HCT116 (cell line): Measurements from ENCODE around the gene SIVA1. TPM values are rescaled to one million over a fixed set of nuclear protein-coding genes. Genes with fewer than 3 reads are reported as not detected.

Experiments
- ATAC-seq: fragments of 200-7000 bp; cut with Tn5 transposase; 2 replicates; pipeline ENCODE4 v1.9.1; 2020; ENCODE audit warnings: mild to moderate bottlenecking, moderate library complexity
- BruUV-seq: library from RNA; stranded (reverse); fragments of 400-500 nt; replicated peaks from 2 replicates; lab custom pipeline; 2021; lab: Mats Ljungman, UMichigan
- CTCF ChIA-PET: fragments of 300-600 bp; sonication (Branson Sonifier 250); formaldehyde crosslinking; loops from one replicate; lab custom pipeline; 2021; ENCODE audit warnings: antibody characterized with exemption; lab: Charles Lee
- POLR2A ChIA-PET: fragments of 300-600, 350-600 bp; sonication (Branson Sonifier 250); formaldehyde crosslinking; loops from one replicate; lab custom pipeline; 2021; ENCODE audit warnings: antibody characterized with exemption; lab: Charles Lee
- RAD21 ChIA-PET, 2 experiments: fragments of 300-600 bp; sonication (Branson Sonifier 250); formaldehyde crosslinking; loops; one replicate each; lab custom pipeline; 2023; ENCODE audit warnings: low total read pairs in 2 of 2; ENCODE audit not compliant: uncharacterized antibody in 2 of 2, unreplicated experiment in 2 of 2, low non-redundant PET in 1 of 2; lab: Charles Lee
- DNase-seq: peaks from one replicate; pipeline ENCODE4 v3.0.0-alpha.2; 2010; ENCODE audit warnings: low read depth, low spot score
- H2AFZ ChIP-seq: fragments of 200-600 bp; shearing (Covaris generic), sonication (generic); 2 replicates; pipeline ENCODE4 v1.6.1; 2017; ENCODE audit warnings: low read depth, mixed run types, mixed read lengths, antibody characterized with exemption, low read length; ENCODE audit not compliant: poor library complexity, severe bottlenecking
- H3K27ac ChIP-seq: 2 replicates; pipeline ENCODE4 v1.5.1; 2012; ENCODE audit warnings: low read depth, low read length
- H3K27me3 ChIP-seq: fragments of 200-600 bp; sonication (generic); 2 replicates; pipeline ENCODE4 v1.6.1; 2016; ENCODE audit warnings: mixed run types, low read length, mixed read lengths; ENCODE audit not compliant: insufficient read depth
- H3K36me3 ChIP-seq, 2 experiments: fragments of 200-500 bp in 1 of 2; fragments of 200-600 bp in 1 of 2; sonication (Bioruptor generic) in 1 of 2; sonication (generic) in 1 of 2; 2 replicates each; pipeline versions ENCODE4 v1.5.1 to v1.6.1; 2014 to 2016; ENCODE audit warnings: low read length in 2 of 2, inconsistent platforms in 1 of 2, mixed read lengths in 1 of 2, mixed run types in 1 of 2; ENCODE audit not compliant: insufficient read depth in 2 of 2, control insufficient read depth in 1 of 2
- H3K4me1 ChIP-seq, 2 experiments: fragments of 200-600 bp in 1 of 2; sonication (generic) in 1 of 2; 2 replicates each; pipeline versions ENCODE4 v1.5.1 to v1.6.1; 2012 to 2017; ENCODE audit warnings: low read length in 2 of 2, inconsistent platforms in 1 of 2, mild to moderate bottlenecking in 1 of 2, mixed read lengths in 1 of 2, mixed run types in 1 of 2, moderate library complexity in 1 of 2; ENCODE audit not compliant: insufficient read depth in 2 of 2, control insufficient read depth in 1 of 2
- H3K4me2 ChIP-seq: fragments of 200-600 bp; sonication (generic); 2 replicates; pipeline ENCODE4 v1.6.1; 2017; ENCODE audit warnings: mixed run types, low read length, mixed read lengths
- H3K4me3 ChIP-seq, 2 experiments: fragments of 200-600 bp in 1 of 2; sonication (generic) in 1 of 2; replicated peaks in 1 of 2; 2 replicates each; pipeline ENCODE4 v1.5.1; 2011 to 2016; ENCODE audit warnings: low read length in 2 of 2, control low read depth in 1 of 2, low read depth in 1 of 2, mild to moderate bottlenecking in 1 of 2, mixed read lengths in 1 of 2, mixed run types in 1 of 2
- H3K79me2 ChIP-seq: fragments of 200-600 bp; sonication (generic); 2 replicates; pipeline ENCODE4 v1.6.1; 2017; ENCODE audit warnings: mild to moderate bottlenecking, mixed run types, low read length, moderate library complexity, mixed read lengths; ENCODE audit not compliant: insufficient read depth
- H3K9ac ChIP-seq: fragments of 200-600 bp; sonication (generic); 2 replicates; pipeline ENCODE4 v1.6.1; 2016; ENCODE audit warnings: low read length, mixed read lengths
- H3K9me2 ChIP-seq: fragments of 200-600 bp; sonication (generic), shearing (Covaris generic); 2 replicates; pipeline ENCODE4 v1.6.1; 2017; ENCODE audit warnings: mixed run types, mild to moderate bottlenecking, moderate library complexity; ENCODE audit not compliant: insufficient read depth
- H3K9me3 ChIP-seq, 2 experiments: fragments of 200-500 bp in 1 of 2; fragments of 200-600 bp in 1 of 2; sonication (Bioruptor generic) in 1 of 2; sonication (generic) in 1 of 2; 2 replicates each; pipeline ENCODE4 v1.6.1; 2014 to 2017; ENCODE audit warnings: low read length in 2 of 2, mixed read lengths in 2 of 2, inconsistent platforms in 1 of 2, low read depth in 1 of 2, mild to moderate bottlenecking in 1 of 2, mixed run types in 1 of 2, moderate library complexity in 1 of 2; ENCODE audit not compliant: control insufficient read depth in 1 of 2, insufficient read depth in 1 of 2
- H4K20me1 ChIP-seq: fragments of 200-600 bp; sonication (generic), shearing (Covaris generic); 2 replicates; pipeline ENCODE4 v1.6.1; 2017; ENCODE audit warnings: mixed run types, mild to moderate bottlenecking, moderate library complexity; ENCODE audit not compliant: insufficient read depth
- EGR1 ChIP-seq: IDR thresholded peaks from 2 replicates; pipeline ENCODE4 v1.6.1; 2012; ENCODE audit warnings: low read depth
- EZH2 ChIP-seq: fragments of 200-600 bp; sonication (generic); IDR thresholded peaks from 2 replicates; pipeline ENCODE4 v1.6.1; 2017; ENCODE audit warnings: antibody characterized with exemption, mixed run types
- JUND ChIP-seq: IDR thresholded peaks from 2 replicates; pipeline ENCODE4 v1.6.1; 2012
- POLR2A ChIP-seq: IDR thresholded peaks from 2 replicates; pipeline ENCODE4 v1.7.0; 2011; ENCODE audit warnings: borderline replicate concordance; ENCODE audit not compliant: insufficient read depth, insufficient read length; ENCODE audit errors: extremely low read depth
- REST ChIP-seq: IDR thresholded peaks from 2 replicates; pipeline ENCODE4 v1.6.1; 2012; ENCODE audit warnings: low read depth
- SP1 ChIP-seq: IDR thresholded peaks from 2 replicates; pipeline ENCODE4 v1.6.1; 2012; ENCODE audit warnings: low read depth
- SRF ChIP-seq: IDR thresholded peaks from 2 replicates; pipeline ENCODE4 v1.6.1; 2012; ENCODE audit warnings: low read depth
- TCF7L2 ChIP-seq: IDR thresholded peaks from 2 replicates; pipeline ENCODE4 v1.7.0; 2011; ENCODE audit warnings: borderline replicate concordance, inconsistent platforms; ENCODE audit not compliant: insufficient read depth, insufficient read length; ENCODE audit errors: extremely low read depth
- ZBTB33 ChIP-seq: IDR thresholded peaks from 2 replicates; pipeline ENCODE4 v1.6.1; 2011; ENCODE audit warnings: mild to moderate bottlenecking, low read length, moderate library complexity; ENCODE audit not compliant: insufficient replicate concordance; ENCODE audit errors: extremely low read depth
- ZNF274 ChIP-seq: fragments of 200-500 bp; sonication (Bioruptor generic); IDR thresholded peaks from 2 replicates; pipeline ENCODE4 v1.6.1; 2014; ENCODE audit warnings: mild to moderate bottlenecking, low read depth, low read length, inconsistent platforms
- intact Hi-C: fragments of 100-400 bp; cut with micrococcal nuclease; formaldehyde crosslinking; loops from 2 replicates; pipeline ENCODE4 v1.10.0; 2022
- total RNA-seq: library from RNA; stranded (reverse); gene quantifications from one replicate; pipeline ENCODE4 v1.2.1, GENCODE V29; 2021; ENCODE audit not compliant: unreplicated experiment

The SIVA1 gene
- total RNA-seq, 1 experiment from 2014 or later = 141 TPM

DNA sequence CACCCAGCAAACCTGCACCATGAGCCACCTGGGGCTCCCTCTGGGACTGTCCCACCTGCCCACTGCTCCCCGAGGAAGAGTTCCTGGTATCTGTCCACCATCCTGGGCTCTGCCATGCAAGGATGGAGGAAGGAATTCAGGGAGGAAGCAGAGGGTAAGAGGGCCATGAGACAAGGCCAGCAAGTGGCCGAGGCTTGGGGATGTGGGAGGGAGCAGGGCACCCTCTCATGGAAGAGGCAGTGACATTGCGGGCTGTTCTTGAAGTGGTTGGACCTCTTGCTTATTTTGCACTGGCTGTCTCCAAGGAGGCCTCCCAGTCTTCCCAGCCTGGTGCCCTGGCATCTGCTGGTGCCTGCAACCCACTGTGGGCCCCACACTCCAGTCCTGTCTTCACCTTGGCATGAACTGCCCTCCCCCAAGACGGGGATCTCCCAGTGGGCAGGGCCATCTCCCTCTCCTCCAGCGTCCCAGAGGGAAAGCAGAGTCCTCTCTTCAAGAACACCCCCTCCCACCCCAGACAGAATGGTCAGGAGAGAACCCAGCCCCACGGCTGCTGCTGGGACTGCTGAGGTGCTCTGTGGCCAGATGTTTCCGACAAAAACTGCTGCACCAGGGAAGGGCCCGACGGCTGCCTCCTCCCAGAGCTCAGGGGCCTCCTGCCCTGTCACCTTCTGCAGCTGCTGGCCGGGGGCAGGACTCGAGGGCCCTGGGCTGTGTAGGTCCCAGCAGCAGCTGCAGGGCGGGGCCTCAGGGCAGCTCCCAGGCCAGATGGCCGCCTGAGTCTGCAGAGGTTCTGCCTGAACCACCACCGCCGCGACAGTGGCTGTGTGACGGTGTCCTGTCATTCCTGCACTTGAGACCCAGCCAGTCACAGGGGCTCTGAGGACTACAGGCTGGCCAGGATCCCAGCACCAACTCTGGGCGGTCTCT lies 44.4 kb downstream of the SIVA1 start:
- no peak for TF ChIP-seq SP1
- no peak for TF ChIP-seq EZH2
- TF ChIP-seq REST = no peak
- no peak for TF ChIP-seq EGR1
- no peak for TF ChIP-seq ZNF274
- TF ChIP-seq JUND = no peak
- TF ChIP-seq ZBTB33 = no peak
- no peak for TF ChIP-seq SRF
- TF ChIP-seq POLR2A = no peak
- TF ChIP-seq TCF7L2 = no peak
- Histone ChIP-seq H3K4me1 (peaks cover 34 to 62% of the 10 kb centered on the region in 2 experiments), H2AFZ (no peak overlapping the region), H3K4me3 (no peak overlapping the region), H3K9ac (no peak overlapping the region), H3K27me3 (no peaks in the 10 kb centered on the region), H3K27ac (no peak overlapping the region; the same call in 1 of the 2 replicates), H3K36me3 (no peaks in the 10 kb centered on the region; a peak in 1 of 4 replicates), H3K4me2 (no peak overlapping the region), H3K9me3 (no peaks in the 10 kb centered on the region), H3K9me2 (no peaks in the 10 kb centered on the region), H4K20me1 (no peaks in the 10 kb centered on the region), H3K79me2 (peaks cover 26% of the 10 kb centered on the region)
- intact Hi-C loops = no loop called here
- ATAC-seq = no peak
- ChIA-PET CTCF (interaction anchor here (0.6 kb wide), 1 partner anchor 29 kb away, joined by 3 read pairs; no protein-coding TSS in a partner anchor), POLR2A (no interaction called here), RAD21 (no interaction called here)
- DNase-seq = no peak
- BruUV-seq = no TSS peak
